Mucosa of gallbladder (tissue), 1 donor: ENCODE data around the gene IPO7. TPM values are rescaled to one million over a fixed set of nuclear protein-coding genes. Genes with fewer than 3 reads are reported as not detected.
A peak's percentile ranks its signal among the peaks of the same experiment; 100 is the strongest.
"Not testable (repeated sequence)": the region's sequence is repeated elsewhere in the genome, so short reads cannot be mapped to it uniquely, and the experiment has no call there.

ENCODE experiments used
- DNase-seq: peaks from one replicate; pipeline ENCODE4 v3.0.0-alpha.2; 2020; ENCODE audit warnings: low spot score
- total RNA-seq: library from RNA; stranded (reverse); gene quantifications from one replicate; pipeline ENCODE4 v1.2.1, GENCODE V29; 2021
- donor health status: DM: no; HTN: no; CAD: no.

Gene IPO7
- total RNA-seq, 1 donor from 2014 or later = 108 TPM

- no peak for DNase-seq
Measured at GRCh38 chr11:9397746-9398680, 13.6 kb downstream of the IPO7 start.

DNA sequence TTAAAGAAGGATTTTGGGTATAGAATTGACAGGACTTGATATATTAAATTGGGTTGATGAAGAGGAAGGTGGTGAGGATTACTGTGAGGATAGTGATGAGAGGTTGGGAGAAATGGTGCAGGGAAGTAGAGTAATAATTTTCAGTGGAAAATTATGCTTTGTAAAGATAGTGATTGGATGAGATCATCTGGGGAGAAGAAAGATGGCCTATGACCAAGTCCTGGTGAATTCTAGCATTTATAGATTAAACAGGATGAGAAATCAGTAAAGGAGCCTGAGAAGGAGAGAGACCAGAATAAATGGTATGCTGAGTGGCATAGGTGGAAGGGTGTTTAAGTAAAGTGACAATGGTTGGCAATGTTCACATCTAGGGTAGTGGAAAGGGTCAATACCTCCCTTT is 15.0 kb downstream of the IPO7 start:
- DNase-seq = no peak

- not testable (repeated sequence) for DNase-seq
Measured at GRCh38 chr11:9401884-9402283, 17.4 kb downstream of the IPO7 start.

DNA sequence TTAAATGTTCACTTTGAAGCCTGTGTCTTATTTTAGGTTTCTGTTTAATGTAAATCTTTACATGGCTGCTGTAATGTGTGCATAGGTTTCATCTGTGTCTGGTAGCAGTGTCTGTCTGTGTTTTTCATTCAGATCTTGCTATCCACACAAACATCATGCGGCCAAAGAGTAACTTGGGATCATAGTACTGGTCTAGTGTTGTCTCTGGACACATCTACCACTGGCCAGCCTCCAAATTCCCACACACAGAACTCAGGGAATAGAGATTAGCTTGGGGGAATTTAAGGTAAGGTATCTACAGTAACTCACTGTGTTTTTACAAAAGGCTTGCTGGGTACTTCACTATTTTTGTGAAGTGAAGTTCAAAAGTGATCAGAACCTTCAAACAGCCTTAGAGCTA is 44.3 kb downstream of the IPO7 start:
- DNase-seq = no peak

- no peak for DNase-seq
Measured at GRCh38 chr11:9438611-9439010, 54.2 kb downstream of the IPO7 start.

DNA sequence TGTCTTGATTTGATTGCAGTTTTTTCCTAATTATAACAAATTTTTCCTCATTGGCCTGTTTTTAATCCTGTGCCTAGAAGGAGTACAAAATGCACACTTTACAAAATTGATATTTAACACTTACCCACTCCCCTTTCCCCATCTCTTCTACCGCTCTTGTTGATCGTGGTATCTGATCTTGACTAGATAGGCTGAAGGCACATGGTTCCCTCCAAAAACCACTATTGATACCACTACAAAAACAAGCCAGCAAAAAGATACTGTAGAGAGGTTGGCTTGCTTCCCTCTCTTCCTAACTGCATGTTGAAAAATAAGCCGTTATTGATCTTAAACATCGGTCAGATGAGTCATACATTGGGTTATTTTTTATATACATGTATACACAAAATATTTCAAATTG is 61.8 kb downstream of the IPO7 start:
- no peak for DNase-seq

- no peak for DNase-seq
Measured at GRCh38 chr11:9448576-9449352, 64.3 kb downstream of the IPO7 start.

GRCh38 chr11:9452023-9452422 is 67.6 kb downstream of the IPO7 start:
- not testable (repeated sequence) for DNase-seq

DNA sequence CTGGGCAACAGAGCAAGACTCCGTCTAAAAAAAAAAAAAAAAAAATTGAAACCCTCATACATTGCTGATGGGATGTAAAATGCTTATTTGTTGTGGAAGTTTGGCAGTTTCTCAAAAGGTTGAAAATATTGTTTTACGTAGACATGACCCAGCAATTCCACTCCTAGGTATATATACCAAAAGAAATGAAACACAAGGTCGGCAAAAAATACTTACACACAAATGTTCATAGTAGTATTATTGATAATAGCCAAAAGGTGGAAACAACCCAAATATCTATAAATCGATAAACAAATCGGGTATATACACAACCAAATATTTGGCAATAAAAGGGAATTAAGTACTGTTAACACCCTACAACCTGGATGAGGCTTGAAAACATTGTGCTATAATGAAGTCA is 71.3 kb downstream of the IPO7 start:
- DNase-seq = no peak

- DNase-seq = peak; percentile 20
Measured at GRCh38 chr11:9459667-9460321, 75.3 kb downstream of the IPO7 start.

GRCh38 chr11:9460322-9461062 is 76.0 kb downstream of the IPO7 start, which contains the start of gene ZNF143:
ZNF143 (plus strand) TSS chr11:9461012; CDS start chr11:9471309, 10,297 bp downstream.
- DNase-seq = peak; percentile 100

- DNase-seq = peak; percentile 83
Measured at GRCh38 chr11:9461063-9461759, 76.8 kb downstream of the IPO7 start.

GRCh38 chr11:9461760-9462134 is 77.3 kb downstream of the IPO7 start:
- no peak for DNase-seq

DNA sequence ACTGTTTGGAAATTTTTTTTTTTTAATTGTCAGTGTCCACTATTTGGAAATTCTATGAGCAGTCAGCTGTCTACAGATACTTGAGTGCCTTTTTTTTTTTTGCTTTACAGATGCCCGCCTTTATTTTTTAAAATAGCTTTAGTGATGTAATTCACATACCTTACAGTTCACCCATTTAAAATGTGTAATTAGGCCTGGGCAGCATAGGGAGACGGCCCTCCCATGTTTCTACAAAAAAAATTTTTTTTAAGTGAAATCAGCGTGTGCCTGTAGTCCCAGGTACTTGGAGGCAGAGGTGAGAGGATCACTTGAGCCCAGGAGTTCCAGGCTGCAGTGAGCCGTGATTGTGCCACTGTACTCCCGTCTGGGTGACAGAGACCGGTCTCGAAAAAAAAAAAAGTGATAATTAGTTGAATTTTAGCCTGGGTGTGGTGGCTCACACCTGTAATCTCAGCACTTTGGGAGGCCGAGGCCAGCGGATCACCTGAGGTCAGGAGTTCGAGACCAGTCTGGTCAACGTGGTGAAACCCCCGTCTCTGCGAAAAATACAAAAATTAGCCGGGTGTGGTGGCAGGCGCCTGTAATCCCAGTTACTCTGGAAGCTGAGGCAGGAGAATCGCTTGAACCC is 77.8 kb downstream of the IPO7 start:
- DNase-seq = no peak

GRCh38 chr11:9462806-9463537 is 78.5 kb downstream of the IPO7 start:
- DNase-seq = no peak

GRCh38 chr11:9470765-9471164 is 86.3 kb downstream of the IPO7 start:
- no peak for DNase-seq

GRCh38 chr11:9473408-9473807 is 89.0 kb downstream of the IPO7 start:
- DNase-seq = no peak

- DNase-seq = no peak
Measured at GRCh38 chr11:9479899-9480298, 95.4 kb downstream of the IPO7 start.

DNA sequence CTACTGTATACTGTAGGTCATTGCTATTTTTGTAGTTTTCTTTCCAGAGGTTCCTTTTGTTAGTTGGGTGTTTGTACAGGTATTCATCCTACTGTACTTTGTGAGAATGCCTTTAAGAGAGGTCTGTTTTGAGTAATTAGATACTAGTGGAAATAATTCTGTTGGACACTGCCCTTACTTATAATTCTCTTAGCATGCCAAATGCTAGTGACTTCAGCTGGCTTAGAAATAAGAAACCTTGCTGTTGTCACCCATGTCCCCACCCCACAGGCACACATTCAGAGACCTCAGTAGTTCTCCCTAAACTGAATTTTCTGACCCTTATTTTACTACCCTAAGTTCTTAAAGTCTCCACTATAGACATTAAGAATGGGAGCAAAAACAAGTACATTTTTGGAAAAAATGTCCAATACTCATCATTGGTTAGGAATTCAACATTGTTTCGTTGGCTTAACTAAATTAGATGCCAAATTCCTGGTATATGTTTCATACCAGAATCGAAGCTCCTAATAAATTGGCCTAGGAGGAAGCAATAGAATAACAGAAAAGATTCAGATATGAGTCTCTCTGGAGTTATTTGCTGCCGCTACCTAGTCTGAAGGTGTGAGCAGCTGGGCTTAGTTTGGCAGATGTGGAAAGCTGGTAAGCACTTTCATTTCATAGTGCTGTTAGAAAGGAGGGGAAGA is 104.8 kb downstream of the IPO7 start:
- no peak for DNase-seq
